B cell (primary cell): ENCODE data around the gene MICA. TPM values are rescaled to one million over a fixed set of nuclear protein-coding genes. Genes with fewer than 3 reads are reported as not detected.

Experiments used
- ATAC-seq: fragments of 200-7000 bp; cut with Tn5 transposase; one replicate; pipeline ENCODE4 v1.10.0; 2021; ENCODE audit warnings: low read depth, mild to moderate bottlenecking, moderate number of reproducible peaks, moderate library complexity
- CTCF ChIA-PET: fragments of 350-600 bp; sonication (Branson Sonifier 250); formaldehyde crosslinking; loops from one replicate; lab custom pipeline; 2021; ENCODE audit warnings: antibody characterized with exemption, inconsistent platforms; lab: Charles Lee
- POLR2A ChIA-PET: fragments of 350-600 bp; sonication (Branson Sonifier 250); formaldehyde crosslinking; loops from one replicate; lab custom pipeline; 2021; ENCODE audit warnings: antibody characterized with exemption; lab: Charles Lee
- DNase-seq: peaks from one replicate; pipeline ENCODE4 v3.0.0; 2013
- H2AFZ ChIP-seq: 2 replicates; pipeline ENCODE4 v1.6.1; 2012; ENCODE audit warnings: mild to moderate bottlenecking, low read depth, low read length; ENCODE audit not compliant: insufficient read depth, poor library complexity, severe bottlenecking
- H3K27ac ChIP-seq, 2 donors: 1 replicate in 1 of 2; 2 replicates in 1 of 2; pipeline ENCODE4 v1.5.1; 2012 to 2013; ENCODE audit warnings: low read length in 2 of 2, mild to moderate bottlenecking in 2 of 2, moderate library complexity in 1 of 2
- H3K27me3 ChIP-seq, 4 experiments: fragments of 200-600 bp in 1 of 4; sonication (generic) in 1 of 4; replicated peaks in 1 of 4; 1 replicate in 2 of 4; 2 replicates in 2 of 4; pipeline versions ENCODE4 v1.6.1 to v1.7.0; 2013 to 2016; ENCODE audit warnings: low read length in 3 of 4, mild to moderate bottlenecking in 2 of 4, mixed read lengths in 1 of 4, moderate library complexity in 1 of 4; ENCODE audit not compliant: insufficient read depth in 4 of 4, control insufficient read depth in 3 of 4; ENCODE audit errors: control extremely low read depth in 1 of 4
- H3K36me3 ChIP-seq, 2 experiments: replicated peaks in 1 of 2; 1 replicate in 1 of 2; 2 replicates in 1 of 2; pipeline versions ENCODE4 v1.6.1 to v1.7.1; 2013; ENCODE audit warnings: low read length in 1 of 2; ENCODE audit not compliant: insufficient read depth in 2 of 2, control insufficient read depth in 1 of 2; ENCODE audit errors: control extremely low read depth in 1 of 2, extremely low read depth in 1 of 2
- H3K4me1 ChIP-seq, 2 donors: fragments of 200-600 bp in 1 of 2; sonication (generic) in 1 of 2; 1 replicate in 1 of 2; 2 replicates in 1 of 2; pipeline versions ENCODE4 v1.5.1 to v1.6.1; 2013 to 2017; ENCODE audit warnings: low read length in 2 of 2; ENCODE audit not compliant: control insufficient read depth in 2 of 2, insufficient read depth in 2 of 2
- H3K4me2 ChIP-seq: replicated peaks from 2 replicates; pipeline ENCODE3; 2012; ENCODE audit warnings: mild to moderate bottlenecking, low read depth, low read length; ENCODE audit not compliant: poor library complexity, severe bottlenecking
- H3K4me3 ChIP-seq, 5 experiments: fragments of 200-600 bp in 1 of 5; sonication (generic) in 1 of 5; 1 replicate in 3 of 5; 2 replicates in 2 of 5; pipeline versions ENCODE4 v1.5.1 to v1.7.0; 2011 to 2016; ENCODE audit warnings: low read length in 4 of 5, mild to moderate bottlenecking in 4 of 5, low read depth in 2 of 5, control low read depth in 1 of 5, moderate library complexity in 1 of 5; ENCODE audit not compliant: insufficient read depth in 1 of 5; ENCODE audit errors: control extremely low read depth in 1 of 5, extremely low read depth in 1 of 5
- H3K79me2 ChIP-seq: fragments of 200-600 bp; sonication (generic); one replicate; pipeline ENCODE4 v1.6.0; 2016; ENCODE audit warnings: low read length; ENCODE audit not compliant: control insufficient read depth, insufficient read depth
- H3K9ac ChIP-seq: fragments of 200-600 bp; sonication (generic); 2 replicates; pipeline ENCODE4 v1.6.1; 2017; ENCODE audit warnings: mild to moderate bottlenecking, low read length, moderate library complexity
- H3K9me3 ChIP-seq, 3 donors: one replicate each; pipeline versions ENCODE4 v1.6.1 to v1.7.1; 2013; ENCODE audit warnings: low read length in 2 of 3; ENCODE audit not compliant: control insufficient read depth in 2 of 3, insufficient read depth in 1 of 3; ENCODE audit errors: control extremely low read depth in 1 of 3
- H4K20me1 ChIP-seq: 2 replicates; pipeline ENCODE4 v1.6.0; 2012; ENCODE audit warnings: mild to moderate bottlenecking, low read length; ENCODE audit not compliant: insufficient read depth, control insufficient read depth, poor library complexity, severe bottlenecking
- H3K27ac Mint-ChIP-seq: one replicate; pipeline ENCODE4 v1.8.0; 2021; ENCODE audit warnings: mixed read lengths
- H3K27me3 Mint-ChIP-seq: one replicate; pipeline ENCODE4 v1.8.0; 2021; ENCODE audit warnings: mixed read lengths
- H3K4me1 Mint-ChIP-seq: one replicate; pipeline ENCODE4 v1.8.0; 2021; ENCODE audit warnings: mixed read lengths
- H3K4me3 Mint-ChIP-seq: one replicate; pipeline ENCODE4 v1.8.0; 2021; ENCODE audit warnings: mixed read lengths
- H3K9me3 Mint-ChIP-seq: one replicate; pipeline ENCODE4 v1.8.0; 2022; ENCODE audit warnings: mixed read lengths; ENCODE audit not compliant: insufficient read depth
- EZH2 ChIP-seq: IDR thresholded peaks from 2 replicates; pipeline ENCODE4 v1.6.1; 2012; ENCODE audit warnings: borderline replicate concordance, low read depth, mild to moderate bottlenecking, moderate library complexity, low read length; ENCODE audit not compliant: insufficient read depth, poor library complexity, severe bottlenecking
- WGBS: methylation state at CpG from one replicate; pipeline ENCODE4 v1.1.5; 2013; ENCODE audit warnings: missing lambda C conversion rate; ENCODE audit not compliant: insufficient coverage; 5-methylcytosine and 5-hydroxymethylcytosine counted together
- intact Hi-C: fragments of 100-400 bp; cut with micrococcal nuclease; formaldehyde crosslinking; loops from one replicate; pipeline ENCODE4 v1.10.0; 2022
- polyA plus RNA-seq: library from polyadenylated mRNA; depleted of rRNA; stranded (reverse); fragments of >200 nt; gene quantifications from 2 replicates; pipeline ENCODE4 v1.2.3, GENCODE V29; 2012
- total RNA-seq, 2 donors: library from RNA; stranded (reverse); fragments of 120-200 nt in 1 of 2; gene quantifications; 1 replicate in 1 of 2; 2 replicates in 1 of 2; pipeline versions ENCODE4 v1.2.3 to v1.2.4, GENCODE V29; 2013 to 2022
- TF ChIP-seq, protein P1 (sequence below): fragments of 200-600 bp; IDR thresholded peaks from one replicate; pipeline ENCODE4 v1.8.0; 2022; ENCODE audit warnings: antibody characterized with exemption, mild to moderate bottlenecking

The MICA gene
- total and polyA plus RNA-seq, 2 donors (not counting 1 experiment from before 2014, with no cell fraction given): 13.9 to 28.5 TPM

GRCh38 chr6:31354864-31355582 lies 48.4 kb upstream of the MICA start:
- Histone ChIP-seq H3K4me1 (peaks cover 61 to 62% of the 10 kb centered on the region in 2 donors), H3K36me3 (peaks cover 2 to 36% of the 10 kb centered on the region in 2 experiments), H3K4me2 (peak overlapping the region; percentile 92), H3K9me3 (no peaks in the 10 kb centered on the region), H3K4me3 (peak overlapping the region; percentile 67 to 98 (median 88)), H3K27ac (peak overlapping the region; percentile 8 to 49), H4K20me1 (peaks cover 60% of the 10 kb centered on the region), H3K79me2 (peaks cover 63% of the 10 kb centered on the region), H3K27me3 (no peaks in the 10 kb centered on the region), H2AFZ (no peak overlapping the region), H3K9ac (peak overlapping the region; percentile 100)
- Mint-ChIP-seq H3K27ac (peak overlapping the region; percentile 100), H3K4me1 (peaks cover 74% of the 10 kb centered on the region), H3K27me3 (no peaks in the 10 kb centered on the region), H3K9me3 (no peaks in the 10 kb centered on the region), H3K4me3 (peak overlapping the region; percentile 99)
- DNase-seq (peak; percentile 60), ATAC-seq (no peak)
- ChIA-PET CTCF (interaction anchor here (1.1 to 4.2 kb wide), 2 partner anchors 11 to 152 kb away, joined by 3 to 21 read pairs; no protein-coding TSS in a partner anchor), POLR2A (interaction anchor here (0.7 to 1.9 kb wide), 4 partner anchors 12 to 85 kb away, joined by 4 to 38 read pairs (median 6); no protein-coding TSS in a partner anchor)
- intact Hi-C loops: loop anchor here (5.0 to 10.0 kb wide), 3 partner anchors 47 to 740 kb away; partner anchors contain the start of genes MICA, MRPS18B and PPP1R10
- 50% methylated on average over 2 of the region's 11 CpGs for WGBS
- no peak for TF ChIP-seq EZH2
- TF ChIP-seq, protein P1, sequence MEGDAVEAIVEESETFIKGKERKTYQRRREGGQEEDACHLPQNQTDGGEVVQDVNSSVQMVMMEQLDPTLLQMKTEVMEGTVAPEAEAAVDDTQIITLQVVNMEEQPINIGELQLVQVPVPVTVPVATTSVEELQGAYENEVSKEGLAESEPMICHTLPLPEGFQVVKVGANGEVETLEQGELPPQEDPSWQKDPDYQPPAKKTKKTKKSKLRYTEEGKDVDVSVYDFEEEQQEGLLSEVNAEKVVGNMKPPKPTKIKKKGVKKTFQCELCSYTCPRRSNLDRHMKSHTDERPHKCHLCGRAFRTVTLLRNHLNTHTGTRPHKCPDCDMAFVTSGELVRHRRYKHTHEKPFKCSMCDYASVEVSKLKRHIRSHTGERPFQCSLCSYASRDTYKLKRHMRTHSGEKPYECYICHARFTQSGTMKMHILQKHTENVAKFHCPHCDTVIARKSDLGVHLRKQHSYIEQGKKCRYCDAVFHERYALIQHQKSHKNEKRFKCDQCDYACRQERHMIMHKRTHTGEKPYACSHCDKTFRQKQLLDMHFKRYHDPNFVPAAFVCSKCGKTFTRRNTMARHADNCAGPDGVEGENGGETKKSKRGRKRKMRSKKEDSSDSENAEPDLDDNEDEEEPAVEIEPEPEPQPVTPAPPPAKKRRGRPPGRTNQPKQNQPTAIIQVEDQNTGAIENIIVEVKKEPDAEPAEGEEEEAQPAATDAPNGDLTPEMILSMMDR: no peak

DNA sequence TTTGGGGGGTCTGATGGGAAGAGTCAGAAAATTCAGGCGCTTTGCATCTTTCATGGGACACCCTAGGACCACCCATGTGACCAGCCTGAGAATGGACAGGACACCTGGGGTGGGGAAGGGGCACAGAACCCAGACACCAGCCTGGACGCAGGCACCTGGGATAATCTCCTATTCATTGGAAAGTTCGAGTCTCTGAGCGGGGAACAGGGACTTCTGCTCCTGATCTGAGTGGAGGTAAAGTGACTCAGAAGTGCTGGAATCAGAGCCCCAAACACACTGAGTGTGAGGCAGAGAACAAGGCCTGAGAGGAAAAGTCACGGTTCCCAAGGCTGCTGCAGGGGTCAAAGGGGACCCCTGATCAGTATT lies 47.8 kb upstream of the MICA start:
- no peaks in the 10 kb centered on the region for H3K27me3 ChIP-seq
- H2AFZ ChIP-seq: no peak overlapping the region
- H3K9me3 ChIP-seq: no peaks in the 10 kb centered on the region
- peaks cover 63% of the 10 kb centered on the region for H3K79me2 ChIP-seq
- ChIA-PET POLR2A (interaction anchor here (0.7 to 1.9 kb wide), 2 partner anchors 83 to 86 kb away, joined by 4 to 38 read pairs; no protein-coding TSS in a partner anchor), CTCF (interaction anchor here (1.1 to 4.2 kb wide), 2 partner anchors 11 to 152 kb away, joined by 3 to 21 read pairs; no protein-coding TSS in a partner anchor)
- H3K4me1 Mint-ChIP-seq: peaks cover 69% of the 10 kb centered on the region
- peaks cover 60% of the 10 kb centered on the region for H4K20me1 ChIP-seq
- WGBS: 47% methylated on average over 3 of the region's 5 CpGs
- H3K27ac Mint-ChIP-seq: peak overlapping the region; percentile 100
- peak overlapping the region in 1 of 2 donors; percentile 100 for H3K27ac ChIP-seq
- DNase-seq (no peak), ATAC-seq (no peak)
- TF ChIP-seq, protein P1: no peak
- TF ChIP-seq EZH2: no peak
- H3K4me3 ChIP-seq: peak overlapping the region; percentile 67 to 98 (median 88)
- no peaks in the 10 kb centered on the region for H3K9me3 Mint-ChIP-seq
- peak overlapping the region; percentile 100 for H3K9ac ChIP-seq
- peak overlapping the region; percentile 92 for H3K4me2 ChIP-seq
- peaks cover 2 to 36% of the 10 kb centered on the region in 2 experiments for H3K36me3 ChIP-seq
- intact Hi-C loops: loop anchor here (5.0 to 10.0 kb wide), 2 partner anchors 47 to 741 kb away; partner anchors contain the start of genes MICA, MRPS18B and PPP1R10
- H3K27me3 Mint-ChIP-seq: no peaks in the 10 kb centered on the region
- H3K4me1 ChIP-seq: peaks cover 55 to 56% of the 10 kb centered on the region in 2 donors
- H3K4me3 Mint-ChIP-seq: peak overlapping the region; percentile 99
